Activated CD8-positive, alpha-beta memory T cell treated with anti-CD3 and anti-CD28 coated beads for 1 hour (primary cell): ENCODE results near the gene VAV2.

ENCODE experiments used
- DNase-seq, 2 donors: peaks; one replicate each; pipeline ENCODE4 v3.0.0-alpha.2; 2020; ENCODE audit warnings: low read depth in 1 of 2; ENCODE audit errors: extremely low read depth in 1 of 2

The VAV2 gene

GRCh38 chr9:133862585-133863256 lies 129.4 kb downstream of the VAV2 start:
- DNase-seq = no peak

- no peak for DNase-seq
Measured at GRCh38 chr9:133861692-133862091, 130.4 kb downstream of the VAV2 start.

GRCh38 chr9:133861086-133861485 lies 131.0 kb downstream of the VAV2 start:
- DNase-seq = no peak

GRCh38 chr9:133858771-133859170 lies 133.4 kb downstream of the VAV2 start:
- no peak for DNase-seq

- DNase-seq = no peak
Measured at GRCh38 chr9:133857639-133858038, 134.5 kb downstream of the VAV2 start.

GRCh38 chr9:133856798-133857197 lies 135.3 kb downstream of the VAV2 start:
- DNase-seq = no peak

GRCh38 chr9:133855802-133856521 lies 136.2 kb downstream of the VAV2 start:
- DNase-seq = no peak

GRCh38 chr9:133855371-133855770 lies 136.8 kb downstream of the VAV2 start:
- DNase-seq = no peak

GRCh38 chr9:133854765-133855164 lies 137.4 kb downstream of the VAV2 start:
- no peak for DNase-seq

- no peak for DNase-seq
Measured at GRCh38 chr9:133854048-133854447, 138.1 kb downstream of the VAV2 start.

GRCh38 chr9:133853331-133853730 lies 138.8 kb downstream of the VAV2 start:
- DNase-seq = no peak

- no peak for DNase-seq
Measured at GRCh38 chr9:133852431-133852830, 139.7 kb downstream of the VAV2 start.

- DNase-seq = no peak
Measured at GRCh38 chr9:133851693-133852092, 140.4 kb downstream of the VAV2 start.

- no peak for DNase-seq
Measured at GRCh38 chr9:133850937-133851336, 141.2 kb downstream of the VAV2 start.

GRCh38 chr9:133850161-133850560 lies 142.0 kb downstream of the VAV2 start:
- DNase-seq = no peak

GRCh38 chr9:133849110-133849670 lies 142.9 kb downstream of the VAV2 start:
- DNase-seq = no peak

GRCh38 chr9:133848471-133849109 lies 143.5 kb downstream of the VAV2 start:
- no peak for DNase-seq

GRCh38 chr9:133846483-133847090 lies 145.5 kb downstream of the VAV2 start:
- no peak for DNase-seq

GRCh38 chr9:133845440-133845839 lies 146.7 kb downstream of the VAV2 start:
- DNase-seq = no peak

GRCh38 chr9:133844881-133845410 lies 147.2 kb downstream of the VAV2 start:
- no peak for DNase-seq

GRCh38 chr9:133844398-133844784 lies 147.7 kb downstream of the VAV2 start:
- DNase-seq = no peak
